K562 (cell line): ENCODE measurements around the gene RIN3.

Experiments
- BCLAF1 ChIP-seq, 2 experiments: fragments of 450-650 bp in 1 of 2; IDR thresholded peaks; 2 replicates each; pipeline ENCODE4 v1.6.1; 2011 to 2017; ENCODE audit warnings: low read depth in 2 of 2, antibody characterized with exemption in 1 of 2, borderline replicate concordance in 1 of 2, low read length in 1 of 2, mild to moderate bottlenecking in 1 of 2, mixed read lengths in 1 of 2; ENCODE audit not compliant: control insufficient read depth in 1 of 2
- CTCF ChIP-seq, 3 experiments: IDR thresholded peaks in 2 of 3; conservative IDR thresholded peaks in 1 of 3; 2 replicates each; pipeline ENCODE4 v1.5.1; 2011 to 2012; ENCODE audit warnings: low read length in 3 of 3, mild to moderate bottlenecking in 3 of 3, control low read depth in 2 of 3, improper control_type of control experiment in 1 of 3, inconsistent platforms in 1 of 3, low read depth in 1 of 3, mixed read lengths in 1 of 3, moderate library complexity in 1 of 3; ENCODE audit not compliant: insufficient read depth in 2 of 3
- GABPA ChIP-seq: fragments of 200-800 bp; sonication (Bioruptor generic); conservative IDR thresholded peaks from 2 replicates; pipeline ENCODE4 v1.6.1; 2016; ENCODE audit warnings: low read depth, missing genetic modification characterization, missing compliant biosample characterization
- HDAC3 ChIP-seq: fragments of 450-650 bp; IDR thresholded peaks from 2 replicates; pipeline ENCODE4 v1.6.1; 2018; ENCODE audit warnings: borderline replicate concordance, mild to moderate bottlenecking, moderate library complexity; ENCODE audit not compliant: partially characterized antibody
- HDAC8 ChIP-seq: fragments of 450-650 bp; IDR thresholded peaks from 2 replicates; pipeline ENCODE4 v1.6.1; 2016; ENCODE audit warnings: mild to moderate bottlenecking, missing genetic modification characterization, moderate library complexity, missing compliant biosample characterization
- NBN ChIP-seq: fragments of 450-650 bp; IDR thresholded peaks from 2 replicates; pipeline ENCODE4 v1.6.1; 2016; ENCODE audit warnings: low read depth, mild to moderate bottlenecking
- NUFIP1 ChIP-seq: fragments of 450-650 bp; IDR thresholded peaks from 2 replicates; pipeline ENCODE4 v1.6.1; 2018; ENCODE audit not compliant: partially characterized antibody
- POLR2AphosphoS5 ChIP-seq: IDR thresholded peaks from 2 replicates; pipeline ENCODE4 v1.6.1; 2011; ENCODE audit warnings: mild to moderate bottlenecking, low read depth, low read length, moderate library complexity; ENCODE audit not compliant: control insufficient read depth, insufficient read depth
- SMARCE1 ChIP-seq: fragments of 450-650 bp; IDR thresholded peaks from 2 replicates; pipeline ENCODE4 v1.7.1; 2016; ENCODE audit warnings: mild to moderate bottlenecking

- no peak for TF ChIP-seq SMARCE1
- TF ChIP-seq GABPA (tag) = no peak
- TF ChIP-seq NBN = no peak
- TF ChIP-seq BCLAF1 (IDR thresholded peaks at IDR 0.05; ENCODE audit: borderline replicate concordance in 1 of 2, control insufficient read depth in 1 of 2, low read depth in 2 of 2, low read length in 1 of 2) = no peak
- no peak for TF ChIP-seq POLR2AphosphoS5
- no peak for TF ChIP-seq HDAC3
- no peak for TF ChIP-seq CTCF (IDR thresholded peaks at IDR 0.05 in 2 of 3, conservative IDR thresholded peaks at IDR 0.05 in 1 of 3; ENCODE audit: insufficient read depth in 2 of 3, low read depth in 1 of 3, low read length in 3 of 3)
- no peak for TF ChIP-seq HDAC8 (tag)
- TF ChIP-seq NUFIP1 = no peak
Measured at GRCh38 chr14:92514844-92515514, 1.4 kb downstream of the RIN3 start.
